Lower leg skin (tissue), 4 donors: ENCODE results near the gene EYS. TPM values are rescaled to one million over a fixed set of nuclear protein-coding genes. Genes with fewer than 3 reads are reported as not detected.

ENCODE experiments used
- DNase-seq, 2 donors: peaks; one replicate each; pipeline ENCODE4 v3.0.0-alpha.2; 2019; ENCODE audit warnings: low spot score in 2 of 2
- H3K4me3 ChIP-seq: fragments of 200-600 bp; sonication (generic); 2 replicates; pipeline ENCODE4 v1.5.1; 2017; ENCODE audit warnings: mild to moderate bottlenecking, low read depth; ENCODE audit not compliant: poor library complexity, severe bottlenecking
- POLR2A ChIP-seq, 2 donors: fragments of 450-650 bp; IDR thresholded peaks; one replicate each; pipeline ENCODE4 v1.6.1; 2016 to 2017; ENCODE audit warnings: antibody characterized with exemption in 2 of 2, mild to moderate bottlenecking in 1 of 2, moderate library complexity in 1 of 2
- WGBS, 2 donors: methylation state at CpG; one replicate each; pipeline ENCODE4 v1.1.5; 2018; 5-methylcytosine and 5-hydroxymethylcytosine counted together
- intact Hi-C: fragments of 100-400 bp; cut with DNase I; formaldehyde crosslinking; loops from one replicate; pipeline ENCODE4 v1.15.0; 2023; ENCODE audit warnings: low total_unique reads
- total RNA-seq, 4 donors: library from RNA; depleted of rRNA; stranded (reverse); fragments of >200 nt; gene quantifications; one replicate each; pipeline ENCODE4 v1.1.0, GENCODE V29; 2016
- TF ChIP-seq, protein P1 (sequence below), 3 donors: fragments of 450-650 bp; IDR thresholded peaks; one replicate each; pipeline ENCODE4 v1.5.1; 2016; ENCODE audit warnings: antibody characterized with exemption in 3 of 3, mild to moderate bottlenecking in 3 of 3, moderate library complexity in 2 of 3

EYS gene
- total RNA-seq, 4 donors from 2014 or later, result 0.04 TPM; not detected in 3

DNA sequence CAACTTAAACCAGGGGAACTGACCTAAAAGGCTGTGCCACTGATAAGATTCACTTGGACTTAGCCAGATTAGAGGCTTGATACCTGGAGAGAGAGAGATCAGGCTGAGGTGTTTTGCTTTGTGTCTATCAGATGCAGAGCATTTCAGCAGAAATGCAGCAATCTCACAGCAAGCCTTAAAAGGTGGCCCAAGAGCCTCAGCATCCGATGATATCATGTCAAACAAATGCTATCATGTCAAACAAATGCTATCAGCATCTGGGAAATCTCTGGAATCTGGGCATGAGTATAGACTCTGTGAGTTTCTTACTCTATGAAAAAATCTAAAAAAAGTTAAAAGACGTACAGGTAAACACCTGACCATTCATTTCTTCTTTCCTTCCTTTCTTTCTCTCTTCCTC, 718.9 kb downstream of the EYS start:
- intact Hi-C loops, result no loop called here
- DNase-seq, result no peak
- whole genome bisulfite sequencing, 2 donors, result 60 to 67% methylated on average over 2 of the region's 2 CpGs
- no peak for TF ChIP-seq POLR2A (IDR thresholded peaks at IDR 0.05)
- TF ChIP-seq, protein P1, sequence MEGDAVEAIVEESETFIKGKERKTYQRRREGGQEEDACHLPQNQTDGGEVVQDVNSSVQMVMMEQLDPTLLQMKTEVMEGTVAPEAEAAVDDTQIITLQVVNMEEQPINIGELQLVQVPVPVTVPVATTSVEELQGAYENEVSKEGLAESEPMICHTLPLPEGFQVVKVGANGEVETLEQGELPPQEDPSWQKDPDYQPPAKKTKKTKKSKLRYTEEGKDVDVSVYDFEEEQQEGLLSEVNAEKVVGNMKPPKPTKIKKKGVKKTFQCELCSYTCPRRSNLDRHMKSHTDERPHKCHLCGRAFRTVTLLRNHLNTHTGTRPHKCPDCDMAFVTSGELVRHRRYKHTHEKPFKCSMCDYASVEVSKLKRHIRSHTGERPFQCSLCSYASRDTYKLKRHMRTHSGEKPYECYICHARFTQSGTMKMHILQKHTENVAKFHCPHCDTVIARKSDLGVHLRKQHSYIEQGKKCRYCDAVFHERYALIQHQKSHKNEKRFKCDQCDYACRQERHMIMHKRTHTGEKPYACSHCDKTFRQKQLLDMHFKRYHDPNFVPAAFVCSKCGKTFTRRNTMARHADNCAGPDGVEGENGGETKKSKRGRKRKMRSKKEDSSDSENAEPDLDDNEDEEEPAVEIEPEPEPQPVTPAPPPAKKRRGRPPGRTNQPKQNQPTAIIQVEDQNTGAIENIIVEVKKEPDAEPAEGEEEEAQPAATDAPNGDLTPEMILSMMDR (IDR thresholded peaks at IDR 0.05), result no peak
- no peak overlapping the region for H3K4me3 ChIP-seq

DNA sequence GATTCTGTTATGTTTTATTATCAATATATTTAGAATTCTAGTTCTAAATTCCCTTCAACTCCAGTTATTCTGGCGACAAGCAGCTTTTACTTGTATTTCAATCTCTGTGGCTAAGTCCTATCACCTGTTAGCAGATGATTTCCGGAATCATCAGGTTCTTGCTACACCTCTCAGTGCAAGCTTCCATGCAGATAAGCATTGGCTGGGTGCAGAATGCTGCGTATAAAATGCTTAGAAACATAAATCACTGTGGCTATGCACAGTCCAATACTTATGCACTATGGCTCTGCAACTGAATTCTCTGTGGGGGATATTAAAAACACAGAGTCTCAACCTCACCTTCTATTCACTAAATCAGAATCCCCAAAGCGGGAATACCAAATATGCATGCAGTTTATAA, 720.0 kb downstream of the EYS start:
- whole genome bisulfite sequencing, 2 donors, result 91 to 94% methylated on average over 4 of the region's 4 CpGs
- TF ChIP-seq, protein P1 (IDR thresholded peaks at IDR 0.05), result no peak
- TF ChIP-seq POLR2A (IDR thresholded peaks at IDR 0.05), result no peak
- intact Hi-C loops, result no loop called here
- DNase-seq, result no peak
- H3K4me3 ChIP-seq, result no peak overlapping the region

DNA sequence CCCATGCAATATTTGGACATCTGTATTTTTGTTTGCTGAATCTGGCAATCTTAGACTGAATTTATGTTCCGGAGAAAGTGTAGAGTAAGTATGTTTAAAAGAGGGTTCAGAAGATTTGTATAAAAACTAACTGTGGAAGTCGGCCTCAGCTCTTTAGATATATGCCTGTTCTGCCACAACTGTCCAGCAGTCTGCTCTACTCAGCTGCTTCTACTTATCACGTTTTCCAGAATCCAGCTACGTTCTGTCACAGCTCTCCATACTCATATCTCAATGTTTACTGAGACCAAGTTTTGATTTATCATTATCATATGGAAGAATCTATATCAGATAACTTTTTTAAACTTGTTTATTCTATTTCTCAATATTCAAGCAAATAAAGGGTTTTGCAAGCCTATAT, 721.3 kb downstream of the EYS start:
- DNase-seq, result no peak
- WGBS, 2 donors, result 55 to 66% methylated on average over 4 of the region's 4 CpGs
- intact Hi-C loops, result no loop called here
- H3K4me3 ChIP-seq, result no peak overlapping the region
- no peak for TF ChIP-seq POLR2A (IDR thresholded peaks at IDR 0.05)
- TF ChIP-seq, protein P1 (IDR thresholded peaks at IDR 0.05), result no peak

DNA sequence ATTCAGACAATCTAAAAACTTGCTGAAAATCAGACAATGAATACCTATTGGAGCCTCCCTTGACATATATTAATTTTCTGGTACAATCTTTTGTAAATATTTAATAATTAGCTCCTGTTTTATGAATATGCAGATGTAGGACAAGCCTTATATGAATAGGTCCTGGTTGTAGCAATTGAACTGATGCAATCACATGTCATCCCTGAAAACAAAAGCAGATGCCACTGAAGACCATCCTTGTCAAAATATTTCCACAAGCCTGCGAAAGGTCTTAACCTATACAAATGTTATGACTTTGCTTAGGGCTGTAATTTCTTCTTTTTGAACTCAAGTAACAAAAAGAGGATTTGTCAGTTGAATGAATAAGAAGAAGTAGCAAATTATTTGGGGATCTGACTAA, 722.1 kb downstream of the EYS start:
- 86 to 94% methylated on average over 1 of the region's 1 CpG for WGBS, 2 donors
- no peak for DNase-seq
- intact Hi-C loops, result no loop called here
- H3K4me3 ChIP-seq, result no peak overlapping the region
- TF ChIP-seq, protein P1 (IDR thresholded peaks at IDR 0.05), result no peak

- TF ChIP-seq POLR2A (IDR thresholded peaks at IDR 0.05), result no peak
- TF ChIP-seq, protein P1 (IDR thresholded peaks at IDR 0.05), result no peak
- WGBS, 2 donors, result 93 to 96% methylated on average over 4 of the region's 4 CpGs
- intact Hi-C loops, result no loop called here
- H3K4me3 ChIP-seq, result no peak overlapping the region
- no peak for DNase-seq
Measured at GRCh38 chr6:64983089-64983488, 723.9 kb downstream of the EYS start.

- 84 to 93% methylated on average over 2 of the region's 2 CpGs for WGBS, 2 donors
- intact Hi-C loops, result no loop called here
- DNase-seq, result no peak
- no peak for TF ChIP-seq POLR2A (IDR thresholded peaks at IDR 0.05)
- TF ChIP-seq, protein P1 (IDR thresholded peaks at IDR 0.05), result no peak
- no peak overlapping the region for H3K4me3 ChIP-seq
Measured at GRCh38 chr6:64973142-64973541, 733.9 kb downstream of the EYS start.
